Purkinje cell (primary cell): Measurements from ENCODE around the gene HLTF. TPM values are rescaled to one million over a fixed set of nuclear protein-coding genes. Genes with fewer than 3 reads are reported as not detected.

Experiments
- polyA plus RNA-seq: library from polyadenylated mRNA; unstranded; fragments of >200 nt; fragmentation: Nextera tagmentation; gene quantifications from 2 replicates; pipeline ENCODE4 v1.2.1, GENCODE V29; 2014

The HLTF gene
- polyA plus RNA-seq: 210 and 223 TPM in 2 replicates

GRCh38 chr3:149086232-149086988 lies at the start of gene HLTF:
Gene HLTF (minus strand): TSS chr3:149086533. CDS start chr3:149086336, 197 bp downstream.

DNA sequence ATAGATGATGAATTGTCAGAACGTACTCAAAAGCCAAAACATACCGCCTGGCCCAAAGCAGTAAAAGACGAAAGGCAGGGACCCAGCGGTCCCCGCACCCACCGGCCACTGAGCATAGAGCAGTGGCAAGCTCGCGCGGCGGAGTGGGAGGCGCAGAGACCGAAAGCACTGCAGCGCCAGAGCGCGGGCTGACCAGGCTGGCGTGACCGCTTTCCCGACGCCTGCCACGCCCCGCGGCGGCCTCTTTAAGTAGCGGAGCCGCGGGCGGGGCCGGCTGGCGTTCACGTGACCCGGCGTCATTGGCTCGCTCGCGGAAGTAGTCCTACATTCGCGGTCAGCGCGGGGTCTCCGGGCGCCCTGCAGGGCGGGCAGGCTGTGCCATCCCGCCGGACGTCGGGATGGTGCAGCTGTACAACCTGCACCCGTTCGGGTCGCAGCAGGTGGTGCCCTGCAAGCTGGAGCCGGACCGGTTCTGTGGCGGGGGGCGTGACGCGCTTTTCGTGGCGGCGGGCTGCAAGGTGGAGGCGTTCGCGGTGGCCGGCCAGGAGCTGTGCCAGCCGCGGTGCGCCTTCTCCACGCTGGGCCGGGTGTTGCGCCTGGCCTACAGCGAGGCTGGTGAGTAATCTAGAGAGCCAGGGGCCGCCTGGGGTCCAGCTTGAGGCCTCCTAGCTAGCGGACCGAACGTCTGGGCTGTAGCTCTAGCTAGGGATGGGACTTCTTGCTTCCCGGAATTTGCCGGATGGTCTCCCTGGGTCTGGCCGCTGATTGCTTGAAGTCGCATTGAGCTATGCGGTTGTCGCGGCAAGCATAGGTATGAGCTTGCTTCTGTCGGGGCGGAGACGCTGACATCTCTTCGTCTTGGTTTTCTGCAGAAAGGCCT lies 43.2 kb upstream of the HLTF start, which contains the start of gene HPS3:
TSS of gene HPS3 (plus strand) at position 313 of the 880 bp plus-strand sequence. CDS start at position 399, 86 bp downstream.

DNA sequence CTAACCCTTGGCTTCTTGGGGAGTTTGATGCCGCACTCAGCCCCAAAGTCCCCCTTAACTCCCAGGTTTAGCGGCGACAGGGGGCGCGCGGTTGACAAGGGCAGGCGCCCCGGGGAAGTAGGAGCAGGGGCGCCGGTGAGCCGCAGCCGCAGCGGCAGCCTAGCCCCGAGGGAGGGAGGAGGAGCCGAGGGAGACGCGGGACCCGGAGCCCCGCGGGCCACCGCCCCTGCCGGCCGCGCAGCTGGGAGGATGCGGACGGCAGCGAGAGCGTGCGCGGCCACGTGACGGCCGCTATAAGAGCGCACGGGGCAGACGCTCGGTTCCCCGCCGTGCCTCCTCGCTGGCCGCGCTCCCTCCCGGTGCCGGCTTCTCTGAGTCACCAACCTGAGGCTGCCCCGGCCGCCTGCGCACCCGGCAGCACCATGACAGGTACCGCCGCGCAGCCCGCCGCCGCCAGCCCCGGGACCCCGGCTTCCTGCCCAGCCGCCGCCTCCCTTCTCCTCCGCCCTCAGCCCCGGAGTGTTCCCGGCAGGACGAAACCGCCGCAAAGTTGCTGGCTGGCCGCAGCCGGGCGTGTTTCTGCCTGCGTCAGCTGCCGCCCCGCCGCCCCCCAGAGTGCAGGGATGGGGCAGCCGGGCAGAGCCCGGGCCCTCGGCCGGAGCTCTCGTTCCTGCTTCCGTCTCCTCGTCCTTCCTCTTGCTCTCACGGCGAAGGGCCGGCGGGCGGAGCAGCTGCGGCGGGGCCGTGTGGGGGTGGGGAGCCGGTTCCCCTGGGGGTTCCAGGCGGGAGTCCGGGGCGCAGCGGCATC lies 94.9 kb downstream of the HLTF start, which contains the start of gene GYG1:
TSS of gene GYG1 (plus strand) at position 322 of the 808 bp plus-strand sequence. CDS start at position 423, 101 bp downstream.

Other genes with a start within 250 kb of the HLTF start
- gene CPA3, start 221.2 kb downstream of the HLTF start, polyA plus RNA-seq: not detected in 2 replicates
- 92.8 and 95.4 TPM in 2 replicates for gene GYG1, start 95.0 kb downstream of the HLTF start, polyA plus RNA-seq
- 16.9 and 18.3 TPM in 2 replicates for gene HPS3, start 43.1 kb upstream of the HLTF start, polyA plus RNA-seq
- 0.85 TPM in 1 of 2 replicates, not detected in the other for gene CP, start 135.3 kb upstream of the HLTF start, polyA plus RNA-seq
- 2.3 TPM in 1 of 2 replicates, not detected in the other for gene TM4SF18, start 247.1 kb upstream of the HLTF start, polyA plus RNA-seq